ENCODE measurements around the gene CTPS2.

DNA sequence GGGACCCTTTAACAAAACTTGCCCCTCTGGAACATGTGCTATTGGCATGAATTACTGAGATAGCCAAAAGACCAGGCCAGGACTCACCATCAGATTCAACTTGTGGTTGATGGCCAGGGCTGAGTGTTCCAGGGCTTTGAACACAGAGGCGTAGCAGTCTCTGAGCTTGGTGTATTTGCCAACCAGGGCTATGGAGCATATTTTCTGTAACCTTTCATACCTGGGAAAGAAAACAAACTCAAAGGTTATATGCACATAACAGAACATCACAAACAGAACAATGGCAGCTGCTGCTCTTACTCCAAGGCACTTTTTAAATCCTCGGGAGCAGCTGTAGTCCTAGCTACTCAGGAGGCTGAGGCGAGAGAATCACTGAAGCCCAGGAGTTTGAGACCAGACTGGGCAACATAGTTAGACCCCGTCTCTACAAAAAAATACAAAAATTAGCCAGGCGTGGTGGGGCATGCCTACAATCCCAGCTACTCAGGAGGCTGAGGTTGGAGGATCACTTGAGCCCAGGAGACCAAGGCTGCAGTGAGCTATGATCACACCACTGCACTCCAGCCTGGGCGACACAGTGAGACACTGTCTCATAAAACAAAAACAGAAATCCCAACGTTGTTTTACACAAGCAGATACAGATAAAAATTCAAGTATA lies 29.3 kb downstream of the CTPS2 start:
- TF ChIP-seq, protein P1, sequence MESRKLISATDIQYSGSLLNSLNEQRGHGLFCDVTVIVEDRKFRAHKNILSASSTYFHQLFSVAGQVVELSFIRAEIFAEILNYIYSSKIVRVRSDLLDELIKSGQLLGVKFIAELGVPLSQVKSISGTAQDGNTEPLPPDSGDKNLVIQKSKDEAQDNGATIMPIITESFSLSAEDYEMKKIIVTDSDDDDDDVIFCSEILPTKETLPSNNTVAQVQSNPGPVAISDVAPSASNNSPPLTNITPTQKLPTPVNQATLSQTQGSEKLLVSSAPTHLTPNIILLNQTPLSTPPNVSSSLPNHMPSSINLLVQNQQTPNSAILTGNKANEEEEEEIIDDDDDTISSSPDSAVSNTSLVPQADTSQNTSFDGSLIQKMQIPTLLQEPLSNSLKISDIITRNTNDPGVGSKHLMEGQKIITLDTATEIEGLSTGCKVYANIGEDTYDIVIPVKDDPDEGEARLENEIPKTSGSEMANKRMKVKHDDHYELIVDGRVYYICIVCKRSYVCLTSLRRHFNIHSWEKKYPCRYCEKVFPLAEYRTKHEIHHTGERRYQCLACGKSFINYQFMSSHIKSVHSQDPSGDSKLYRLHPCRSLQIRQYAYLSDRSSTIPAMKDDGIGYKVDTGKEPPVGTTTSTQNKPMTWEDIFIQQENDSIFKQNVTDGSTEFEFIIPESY (IDR thresholded peaks at IDR 0.05; ENCODE audit: extremely low read depth, insufficient replicate concordance, low read length) = no peak
- no peak for TF ChIP-seq POLR2A (IDR thresholded peaks at IDR 0.05; ENCODE audit: borderline replicate concordance, extremely low read depth, insufficient read depth, insufficient read length)
- TF ChIP-seq, protein P2, sequence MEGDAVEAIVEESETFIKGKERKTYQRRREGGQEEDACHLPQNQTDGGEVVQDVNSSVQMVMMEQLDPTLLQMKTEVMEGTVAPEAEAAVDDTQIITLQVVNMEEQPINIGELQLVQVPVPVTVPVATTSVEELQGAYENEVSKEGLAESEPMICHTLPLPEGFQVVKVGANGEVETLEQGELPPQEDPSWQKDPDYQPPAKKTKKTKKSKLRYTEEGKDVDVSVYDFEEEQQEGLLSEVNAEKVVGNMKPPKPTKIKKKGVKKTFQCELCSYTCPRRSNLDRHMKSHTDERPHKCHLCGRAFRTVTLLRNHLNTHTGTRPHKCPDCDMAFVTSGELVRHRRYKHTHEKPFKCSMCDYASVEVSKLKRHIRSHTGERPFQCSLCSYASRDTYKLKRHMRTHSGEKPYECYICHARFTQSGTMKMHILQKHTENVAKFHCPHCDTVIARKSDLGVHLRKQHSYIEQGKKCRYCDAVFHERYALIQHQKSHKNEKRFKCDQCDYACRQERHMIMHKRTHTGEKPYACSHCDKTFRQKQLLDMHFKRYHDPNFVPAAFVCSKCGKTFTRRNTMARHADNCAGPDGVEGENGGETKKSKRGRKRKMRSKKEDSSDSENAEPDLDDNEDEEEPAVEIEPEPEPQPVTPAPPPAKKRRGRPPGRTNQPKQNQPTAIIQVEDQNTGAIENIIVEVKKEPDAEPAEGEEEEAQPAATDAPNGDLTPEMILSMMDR (IDR thresholded peaks at IDR 0.05 in 2 of 3, conservative IDR thresholded peaks at IDR 0.05 in 1 of 3; ENCODE audit: borderline replicate concordance in 1 of 3, insufficient read depth in 1 of 3, low read depth in 2 of 3, low read length in 2 of 3) = no peak
- TF ChIP-seq, protein P3, sequence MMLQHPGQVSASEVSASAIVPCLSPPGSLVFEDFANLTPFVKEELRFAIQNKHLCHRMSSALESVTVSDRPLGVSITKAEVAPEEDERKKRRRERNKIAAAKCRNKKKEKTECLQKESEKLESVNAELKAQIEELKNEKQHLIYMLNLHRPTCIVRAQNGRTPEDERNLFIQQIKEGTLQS (IDR thresholded peaks at IDR 0.05) = no peak

Data from HCT116 (cell line).